Measurements from ENCODE around the gene PCGF5.

GRCh38 chr10:91251430-91252056, 31.1 kb downstream of the PCGF5 start:
- peak; percentile 88 to 91 for TF ChIP-seq CTCF (IDR thresholded peaks at IDR 0.05)
- TF ChIP-seq EP300 (IDR thresholded peaks at IDR 0.05): no peak
